Endothelial cell of umbilical vein (primary cell): ENCODE results near the gene ZNF148. TPM values are rescaled to one million over a fixed set of nuclear protein-coding genes. Genes with fewer than 3 reads are reported as not detected.

Experiments used
- BruUV-seq: library from RNA; stranded (reverse); fragments of 400-500 nt; replicated peaks from 2 replicates; lab custom pipeline; 2021; lab: Mats Ljungman, UMichigan
- CTCF ChIA-PET: fragments of 300-600, 350-600 bp; sonication (Branson Sonifier 250); formaldehyde crosslinking; loops from one replicate; lab custom pipeline; 2021; ENCODE audit warnings: antibody characterized with exemption, inconsistent platforms; lab: Charles Lee
- POLR2A ChIA-PET: fragments of 300-600, 350-600 bp; sonication (Branson Sonifier 250); formaldehyde crosslinking; loops from one replicate; lab custom pipeline; 2021; ENCODE audit warnings: antibody characterized with exemption, inconsistent platforms; lab: Charles Lee
- DNase-seq: peaks from one replicate; pipeline ENCODE4 v3.0.0-alpha.2; 2011; ENCODE audit warnings: low read depth, low spot score
- FAIRE-seq: peaks from 2 replicates; lab custom pipeline; 2011; peaks lifted over from hg19 to GRCh38; lab: Jason Lieb, UNC
- H2AFZ ChIP-seq: 2 replicates; pipeline ENCODE4 v1.6.0; 2012; ENCODE audit warnings: low read depth, low read length, control low read depth, inconsistent platforms
- H3K27ac ChIP-seq: 2 replicates; pipeline ENCODE4 v1.5.1; 2011; ENCODE audit warnings: low read depth, mild to moderate bottlenecking, control low read depth, low read length, moderate library complexity; ENCODE audit not compliant: insufficient read depth
- H3K27me3 ChIP-seq, 2 experiments: 2 replicates each; pipeline versions ENCODE4 v1.6.0 to v1.6.1; 2011; ENCODE audit warnings: low read length in 2 of 2, mixed read lengths in 1 of 2; ENCODE audit not compliant: control insufficient read depth in 2 of 2, insufficient read depth in 2 of 2
- H3K36me3 ChIP-seq, 2 experiments: 2 replicates in 1 of 2; 3 replicates in 1 of 2; pipeline ENCODE4 v1.5.1; 2011; ENCODE audit warnings: low read length in 2 of 2, mild to moderate bottlenecking in 1 of 2, moderate library complexity in 1 of 2; ENCODE audit not compliant: control insufficient read depth in 2 of 2, insufficient read depth in 2 of 2; ENCODE audit errors: extremely low read depth in 1 of 2
- H3K4me1 ChIP-seq: 3 replicates; pipeline ENCODE4 v1.5.1; 2011; ENCODE audit warnings: mild to moderate bottlenecking, low read length; ENCODE audit not compliant: control insufficient read depth, insufficient read depth; ENCODE audit errors: extremely low read depth
- H3K4me2 ChIP-seq: 2 replicates; pipeline ENCODE4 v1.6.1; 2011; ENCODE audit warnings: low read length, control low read depth, mixed read lengths; ENCODE audit not compliant: insufficient read depth
- H3K4me3 ChIP-seq, 3 experiments: fragments of 200-600 bp in 1 of 3; sonication (generic), shearing (Covaris generic) in 1 of 3; replicated peaks in 1 of 3; 2 replicates each; pipeline ENCODE4 v1.5.1; 2011 to 2016; ENCODE audit warnings: control low read depth in 3 of 3, low read length in 3 of 3, mild to moderate bottlenecking in 2 of 3, inconsistent platforms in 1 of 3, low read depth in 1 of 3, moderate library complexity in 1 of 3; ENCODE audit not compliant: insufficient read depth in 1 of 3
- H3K79me2 ChIP-seq: 2 replicates; pipeline ENCODE4 v1.6.0; 2012; ENCODE audit warnings: low read length, inconsistent platforms; ENCODE audit not compliant: control insufficient read depth, insufficient read depth
- H3K9ac ChIP-seq: replicated peaks from 2 replicates; pipeline ENCODE3; 2011; ENCODE audit warnings: low read length, control low read depth; ENCODE audit not compliant: insufficient read depth; ENCODE audit errors: extremely low read depth
- H3K9me1 ChIP-seq: replicated peaks from 3 replicates; pipeline ENCODE4 v1.6.0; 2011; ENCODE audit warnings: mild to moderate bottlenecking, low read length; ENCODE audit not compliant: control insufficient read depth, insufficient read depth; ENCODE audit errors: extremely low read depth
- H3K9me3 ChIP-seq: replicated peaks from 2 replicates; pipeline ENCODE4 v1.5.1; 2012; ENCODE audit warnings: low read length, inconsistent platforms; ENCODE audit not compliant: control insufficient read depth, insufficient read depth
- H4K20me1 ChIP-seq: replicated peaks from 2 replicates; pipeline ENCODE3; 2011; ENCODE audit warnings: mild to moderate bottlenecking, low read length; ENCODE audit not compliant: control insufficient read depth, insufficient read depth; ENCODE audit errors: extremely low read depth
- CTCF ChIP-seq, 2 donors: IDR thresholded peaks; 1 replicate in 1 of 2; 2 replicates in 1 of 2; pipeline ENCODE4 v1.5.1; 2011; ENCODE audit warnings: low read length in 2 of 2, mild to moderate bottlenecking in 2 of 2, moderate library complexity in 2 of 2, control low read depth in 1 of 2, inconsistent platforms in 1 of 2, low read depth in 1 of 2; ENCODE audit not compliant: insufficient read depth in 1 of 2; ENCODE audit errors: extremely low read depth in 1 of 2
- EZH2 ChIP-seq: IDR thresholded peaks from 2 replicates; pipeline ENCODE4 v1.6.1; 2012; ENCODE audit warnings: borderline replicate concordance, low read depth, mild to moderate bottlenecking, moderate library complexity, low read length, inconsistent platforms; ENCODE audit not compliant: severe bottlenecking
- FOS ChIP-seq: IDR thresholded peaks from 2 replicates; pipeline ENCODE4 v1.6.1; 2011; ENCODE audit warnings: mild to moderate bottlenecking, low read length, moderate library complexity, borderline replicate concordance; ENCODE audit not compliant: insufficient read depth
- GATA2 ChIP-seq: IDR thresholded peaks from 2 replicates; pipeline ENCODE4 v1.7.0; 2011; ENCODE audit warnings: low read depth, mild to moderate bottlenecking, moderate library complexity, mixed read lengths, low read length; ENCODE audit not compliant: insufficient read length, insufficient read depth
- JUN ChIP-seq: IDR thresholded peaks from 2 replicates; pipeline ENCODE4 v1.6.1; 2011; ENCODE audit warnings: borderline replicate concordance, low read depth; ENCODE audit not compliant: insufficient read length, insufficient read depth
- MAX ChIP-seq: IDR thresholded peaks from 2 replicates; pipeline ENCODE4 v1.6.1; 2011; ENCODE audit not compliant: insufficient read depth, insufficient read length
- MYC ChIP-seq: IDR thresholded peaks from one replicate; pipeline ENCODE4 v1.6.1; 2011; ENCODE audit warnings: mild to moderate bottlenecking, low read depth, low read length
- POLR2A ChIP-seq: IDR thresholded peaks from 2 replicates; pipeline ENCODE4 v1.6.1; 2012; ENCODE audit warnings: low read depth, mild to moderate bottlenecking, control low read depth, low read length
- POLR2AphosphoS5 ChIP-seq: IDR thresholded peaks from 2 replicates; pipeline ENCODE4 v1.6.1; 2012; ENCODE audit warnings: low read depth, mild to moderate bottlenecking, control low read depth, low read length, moderate library complexity; ENCODE audit not compliant: insufficient read depth
- dilution Hi-C: fragments of 300-500 bp; cut with MboI; formaldehyde crosslinking; loops from one replicate; pipeline ENCODE4 v1.15.0; 2019; ENCODE audit warnings: low sequenced_read_pairs; ENCODE audit not compliant: extremely low pct_ligation_motif_present
- intact Hi-C: fragments of 100-400 bp; cut with micrococcal nuclease; formaldehyde crosslinking; loops from one replicate; pipeline ENCODE4 v1.10.0; 2022
- polyA plus RNA-seq, 4 experiments: library from polyadenylated mRNA; depleted of rRNA in 3 of 4; stranded (reverse) in 3 of 4; unstranded in 1 of 4; fragments of >200 nt; gene quantifications; 2 replicates each; pipeline versions ENCODE4 v1.2.1 to v1.2.3, GENCODE V29; 2011 to 2012; ENCODE audit warnings: missing spikeins in 1 of 4
- total RNA-seq: library from RNA; stranded (reverse); gene quantifications from 2 replicates; pipeline ENCODE4 v1.2.3, GENCODE V29; 2021

Gene ZNF148
- total and polyA plus RNA-seq, 2 donors (not counting 3 experiments of a cell fraction or from before 2014, with no cell fraction given) = 8.0 to 41.3 TPM

GRCh38 chr3:125334675-125335560 is 40.2 kb downstream of the ZNF148 start:
- no peaks in the 10 kb centered on the region for H3K36me3 ChIP-seq
- DNase-seq = peak; percentile 61
- H4K20me1 ChIP-seq = no peaks in the 10 kb centered on the region
- FAIRE-seq = no peak
- intact Hi-C loops = loop anchor here (1.0 to 2.0 kb wide), 2 partner anchors 11 to 16 kb away; no protein-coding TSS in a partner anchor
- H3K4me2 ChIP-seq = peak overlapping the region; percentile 66
- peaks cover 42% of the 10 kb centered on the region for H3K4me1 ChIP-seq
- H3K9me1 ChIP-seq = no peaks in the 10 kb centered on the region
- ChIA-PET POLR2A (no interaction called here), CTCF (interaction anchor here (0.6 to 1.2 kb wide), 6 partner anchors 10 to 548 kb away, joined by 3 to 4 read pairs (median 3); no protein-coding TSS in a partner anchor)
- no peaks in the 10 kb centered on the region for H3K9me3 ChIP-seq
- dilution Hi-C loops = no loop called here
- peak overlapping the region; percentile 36 for H3K27ac ChIP-seq
- H2AFZ ChIP-seq = no peak overlapping the region
- BruUV-seq = no TSS peak
- no peaks in the 10 kb centered on the region for H3K27me3 ChIP-seq
- peak overlapping the region in 1 of 3 experiments; percentile 30 for H3K4me3 ChIP-seq
- H3K79me2 ChIP-seq = peaks cover 86% of the 10 kb centered on the region
- no peak overlapping the region for H3K9ac ChIP-seq
- TF ChIP-seq FOS (peak; percentile 23), MAX (no peak), POLR2A (no peak), MYC (no peak), CTCF (IDR thresholded peaks at IDR 0.05; ENCODE audit: extremely low read depth in 1 of 2, insufficient read depth in 1 of 2, low read depth in 1 of 2, low read length in 2 of 2) (no peak), GATA2 (peak; percentile 45), JUN (peak; percentile 38), POLR2AphosphoS5 (peak; percentile 47), EZH2 (no peak)
